Renal pelvis (tissue), 4 donors: ENCODE results near the gene CD84. TPM values are rescaled to one million over a fixed set of nuclear protein-coding genes. Genes with fewer than 3 reads are reported as not detected.
A peak's percentile ranks its signal among the peaks of the same experiment; 100 is the strongest.
"Not testable (repeated sequence)": the region's sequence is repeated elsewhere in the genome, so short reads cannot be mapped to it uniquely, and the experiment has no call there.

Experiments used
- DNase-seq: peaks from one replicate; pipeline ENCODE4 v3.0.0-alpha.2; 2013
- polyA plus RNA-seq, 3 donors: library from polyadenylated mRNA; unstranded; fragments of 120-200 nt; gene quantifications; one replicate each; pipeline ENCODE4 v1.2.1, GENCODE V29; 2013; ENCODE audit not compliant: insufficient read length in 3 of 3

The CD84 gene
- polyA plus RNA-seq, 3 donors, result 0.98 to 1.1 (median 1.0) TPM

- no peak for DNase-seq
These were observed 31.4 kb upstream of the CD84 start for GRCh38 chr1:160610569-160611242.

GRCh38 chr1:160608941-160609340 lies 29.6 kb upstream of the CD84 start:
- no peak for DNase-seq

DNA sequence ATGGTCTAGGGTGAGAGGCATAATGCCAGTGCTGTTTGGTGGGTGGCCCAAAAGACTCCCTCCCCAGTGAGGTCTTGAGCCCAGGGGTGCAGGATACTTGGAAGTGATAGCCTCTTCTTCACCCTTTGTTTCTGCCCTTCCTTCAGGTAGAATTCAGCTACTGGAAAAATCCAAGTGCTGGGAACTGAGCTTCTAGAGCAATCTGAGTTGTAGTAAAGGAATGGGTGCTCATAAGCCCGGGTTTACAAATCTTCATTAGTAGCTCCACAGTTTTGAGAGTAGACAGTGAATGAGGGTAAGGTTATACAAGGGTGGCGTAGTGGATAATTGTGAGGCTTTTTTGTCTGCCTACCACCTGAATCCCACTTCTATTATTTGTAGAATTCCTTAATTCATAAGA lies 29.2 kb upstream of the CD84 start:
- no peak for DNase-seq

DNA sequence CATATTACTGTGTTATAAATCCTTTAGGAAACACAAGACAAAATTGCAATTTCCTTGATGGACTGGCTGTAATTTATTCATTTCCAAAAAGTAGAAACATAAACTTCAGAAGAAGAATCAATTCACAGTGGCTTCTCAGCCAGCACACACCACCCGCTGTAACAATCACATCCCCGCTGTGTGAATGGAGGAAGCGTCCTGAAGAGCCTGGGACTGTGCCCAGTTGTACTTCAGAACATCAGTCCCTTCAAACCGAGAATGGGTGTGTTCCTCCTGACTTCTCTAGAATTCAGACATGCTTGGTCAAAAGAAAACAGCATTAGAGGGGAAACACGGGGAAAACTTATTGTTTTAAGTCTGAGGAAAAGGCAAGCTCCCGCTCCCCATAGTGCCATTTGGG lies 28.8 kb upstream of the CD84 start:
- no peak for DNase-seq

DNA sequence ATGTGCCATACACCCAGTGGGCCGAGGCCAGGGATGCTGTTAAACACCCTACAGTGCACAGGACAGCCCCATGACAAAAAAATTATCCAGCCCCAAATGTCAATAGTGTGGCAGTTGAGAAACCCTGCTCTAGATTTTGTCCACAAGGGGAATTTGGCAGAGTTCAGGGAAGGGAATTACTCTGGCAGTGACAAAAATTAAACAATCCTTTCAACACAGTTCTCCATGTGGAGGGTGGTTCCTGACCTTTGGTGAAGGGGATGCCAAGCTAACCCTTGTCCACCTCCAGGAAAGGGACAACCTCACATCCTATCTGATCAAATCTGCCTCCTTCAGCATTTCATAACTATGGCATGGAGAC lies 28.4 kb upstream of the CD84 start:
- DNase-seq, result no peak

- peak; percentile 42 for DNase-seq
These were observed 27.8 kb upstream of the CD84 start for GRCh38 chr1:160607011-160607671.

DNA sequence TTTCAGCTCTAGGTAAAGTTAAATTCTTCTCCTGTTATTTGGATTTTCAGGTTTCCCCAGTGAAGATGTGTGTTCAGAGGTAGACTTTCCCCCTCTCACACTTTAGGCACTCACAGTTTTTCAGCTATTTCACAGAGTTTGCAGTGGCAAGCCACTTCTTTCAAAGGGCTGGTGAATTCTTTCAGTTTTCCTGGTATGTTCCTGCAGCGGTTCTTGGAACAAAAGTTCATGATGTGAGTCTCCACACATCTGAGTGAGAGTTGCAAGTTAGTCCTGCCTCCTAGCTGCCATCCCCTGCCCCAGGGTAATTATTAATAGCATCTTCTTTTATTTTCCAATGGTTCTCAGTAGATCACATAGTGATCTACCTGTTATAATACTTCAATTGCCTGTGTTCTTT lies 27.3 kb upstream of the CD84 start:
- no peak for DNase-seq

- no peak for DNase-seq
These were observed 26.6 kb upstream of the CD84 start for GRCh38 chr1:160605792-160606479.

DNA sequence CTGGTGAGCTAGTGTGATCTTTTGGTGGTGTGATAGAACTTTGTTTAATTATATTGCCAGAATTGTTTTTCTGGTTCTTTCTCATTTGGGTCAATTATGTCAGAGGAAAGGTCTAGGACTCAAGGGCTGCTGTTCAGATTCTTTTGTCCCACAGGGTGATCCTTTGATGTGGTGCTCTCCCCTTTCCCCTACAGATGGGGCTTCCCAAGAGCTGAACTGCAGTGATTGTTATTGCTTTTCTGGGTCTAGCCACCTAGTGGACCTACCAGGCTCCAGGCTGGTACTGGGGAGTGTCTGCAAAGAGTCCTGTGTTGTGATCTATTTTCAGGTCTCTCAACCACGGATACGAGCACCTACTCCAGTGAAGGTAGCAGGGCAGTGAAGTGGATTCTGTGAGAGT lies 25.9 kb upstream of the CD84 start:
- DNase-seq, result no peak

GRCh38 chr1:160597705-160598104 lies 18.4 kb upstream of the CD84 start:
- no peak for DNase-seq

DNA sequence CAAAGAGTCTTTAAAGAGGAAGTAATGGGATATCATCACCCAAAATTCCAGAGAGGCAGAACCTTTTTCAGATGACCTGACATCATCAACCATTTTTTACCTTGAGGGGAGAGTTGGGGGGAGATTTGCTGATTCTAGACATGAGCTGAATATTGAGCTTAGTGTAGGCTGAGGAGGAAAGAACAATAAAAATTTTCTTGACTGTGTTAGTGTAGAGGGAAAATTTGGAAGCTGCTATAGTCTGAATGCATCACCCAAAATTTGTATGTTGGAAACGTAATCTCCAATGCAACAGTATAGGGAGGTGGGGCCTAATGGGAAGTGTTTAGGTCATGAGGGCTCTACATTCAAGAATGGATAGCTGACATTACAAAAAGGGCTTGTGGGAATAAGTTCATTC lies 17.8 kb upstream of the CD84 start:
- DNase-seq, result no peak

GRCh38 chr1:160590488-160590887 lies 11.2 kb upstream of the CD84 start:
- DNase-seq, result no peak

GRCh38 chr1:160588468-160588867 lies 9.2 kb upstream of the CD84 start:
- DNase-seq, result no peak

DNA sequence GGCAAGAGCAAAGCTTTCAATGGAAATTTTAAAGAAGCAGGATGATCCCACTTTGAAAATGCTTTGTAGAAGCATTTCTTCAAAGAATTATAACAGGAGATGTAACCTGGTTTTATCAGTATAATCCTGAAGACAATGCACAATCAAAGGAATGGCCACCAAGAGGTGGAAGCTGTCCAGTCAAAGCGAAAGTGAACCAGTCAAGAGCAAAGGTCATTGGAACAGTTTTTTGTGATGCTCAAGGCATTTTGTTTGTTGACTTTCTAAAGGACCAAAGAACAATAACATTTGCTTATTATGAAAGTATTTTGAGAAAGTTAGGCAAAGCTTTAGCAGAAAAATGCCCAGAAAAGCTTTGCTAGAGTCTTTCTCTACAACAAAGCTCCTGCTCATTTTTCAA lies 5.5 kb upstream of the CD84 start:
- DNase-seq, result no peak

DNA sequence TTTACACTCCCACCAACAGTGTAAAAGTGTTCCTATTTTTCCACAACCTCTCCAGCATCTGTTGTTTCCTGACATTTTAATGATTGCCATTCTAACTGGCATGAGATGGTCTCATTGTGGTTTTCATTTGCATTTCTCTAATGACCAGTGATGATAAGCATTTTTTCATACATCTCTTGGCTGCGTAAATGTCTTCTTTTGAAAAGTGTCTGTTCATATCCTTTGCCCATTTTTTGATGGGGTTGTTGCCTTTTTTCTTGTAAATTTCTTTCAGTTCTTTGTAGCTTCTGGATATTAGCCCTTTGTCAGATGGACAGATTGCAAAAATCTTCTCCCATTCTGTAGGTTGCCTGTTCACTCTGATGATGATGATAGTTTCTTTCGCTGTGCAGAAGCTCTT lies 3.7 kb upstream of the CD84 start:
- not testable (repeated sequence) for DNase-seq

- no peak for DNase-seq
These were observed 2.7 kb upstream of the CD84 start for GRCh38 chr1:160581961-160582360.

GRCh38 chr1:160580221-160580812 lies 1.0 kb upstream of the CD84 start:
- DNase-seq, result no peak

GRCh38 chr1:160578525-160579191 lies 638 bp downstream of the CD84 start:
- DNase-seq, result no peak

GRCh38 chr1:160578175-160578524 lies 1.1 kb downstream of the CD84 start:
- DNase-seq, result no peak

GRCh38 chr1:160577671-160578070 lies 1.6 kb downstream of the CD84 start:
- DNase-seq, result no peak

DNA sequence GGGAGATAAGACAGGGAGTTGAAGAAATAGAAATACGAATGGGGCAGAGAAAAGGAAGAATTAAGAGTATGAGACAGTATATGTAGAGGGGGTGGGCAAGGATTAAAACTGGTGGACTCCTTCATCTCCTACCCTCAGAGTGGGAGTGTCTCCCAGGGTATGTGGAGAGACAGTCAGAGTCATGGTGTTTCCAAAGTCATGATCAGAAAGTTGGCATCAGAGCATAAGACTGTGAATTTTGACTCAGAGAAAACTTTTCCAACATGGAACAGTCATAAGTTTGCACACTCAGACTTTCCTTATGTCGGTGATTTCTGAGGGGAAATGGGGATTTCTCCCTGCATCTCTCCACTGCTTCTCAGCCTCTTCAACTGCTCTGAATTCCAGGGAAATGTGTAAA lies 2.4 kb downstream of the CD84 start:
- no peak for DNase-seq

DNA sequence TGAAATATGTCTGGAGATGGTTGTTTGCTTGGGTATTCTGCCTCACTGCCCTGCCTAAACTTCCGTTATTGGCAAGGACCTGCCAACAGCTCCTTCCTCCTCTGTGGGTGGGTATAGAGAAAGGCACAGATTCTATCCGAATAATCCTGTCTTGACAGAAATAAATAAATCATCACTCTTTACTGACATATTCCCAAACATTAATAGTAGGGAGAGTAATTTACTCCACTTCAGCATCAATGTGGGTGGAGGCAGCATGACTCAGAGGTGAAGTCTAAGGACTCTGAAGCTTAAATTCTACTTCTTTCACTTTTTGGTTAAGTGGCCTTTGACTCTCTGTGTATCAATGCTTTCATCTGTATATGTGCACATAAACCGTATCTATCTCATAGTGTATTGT lies 2.9 kb downstream of the CD84 start:
- no peak for DNase-seq
